HL-60 (cell line): ENCODE data around the gene MFSD2B.

Experiments
- POLR2AphosphoS5 ChIP-seq: IDR thresholded peaks from 2 replicates; pipeline ENCODE4 v1.6.1; 2012; ENCODE audit warnings: low read depth
- TF ChIP-seq, protein P1 (sequence below): IDR thresholded peaks from one replicate; pipeline ENCODE4 v1.5.1; 2011; ENCODE audit warnings: low read length, control low read depth, inconsistent platforms; ENCODE audit not compliant: insufficient read depth

DNA sequence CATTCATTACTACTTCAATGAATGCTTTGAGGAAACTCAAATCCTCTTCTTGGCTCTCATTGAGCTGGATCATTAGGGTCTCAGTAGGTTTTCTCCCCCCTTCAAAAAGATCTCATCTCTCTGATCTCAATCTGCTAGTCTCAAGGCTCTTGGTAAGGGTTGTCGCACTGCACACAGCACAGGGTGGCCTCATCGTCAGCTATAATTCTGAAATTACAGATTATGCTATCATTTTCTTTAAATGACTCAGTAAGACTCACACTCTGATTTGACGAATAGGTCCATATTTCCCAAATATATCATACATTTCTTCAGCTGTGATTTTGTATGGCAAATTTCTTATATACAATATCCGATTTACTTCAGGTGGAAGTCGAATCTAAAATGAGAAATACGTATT lies 63.9 kb downstream of the MFSD2B start:
- TF ChIP-seq, protein P1, sequence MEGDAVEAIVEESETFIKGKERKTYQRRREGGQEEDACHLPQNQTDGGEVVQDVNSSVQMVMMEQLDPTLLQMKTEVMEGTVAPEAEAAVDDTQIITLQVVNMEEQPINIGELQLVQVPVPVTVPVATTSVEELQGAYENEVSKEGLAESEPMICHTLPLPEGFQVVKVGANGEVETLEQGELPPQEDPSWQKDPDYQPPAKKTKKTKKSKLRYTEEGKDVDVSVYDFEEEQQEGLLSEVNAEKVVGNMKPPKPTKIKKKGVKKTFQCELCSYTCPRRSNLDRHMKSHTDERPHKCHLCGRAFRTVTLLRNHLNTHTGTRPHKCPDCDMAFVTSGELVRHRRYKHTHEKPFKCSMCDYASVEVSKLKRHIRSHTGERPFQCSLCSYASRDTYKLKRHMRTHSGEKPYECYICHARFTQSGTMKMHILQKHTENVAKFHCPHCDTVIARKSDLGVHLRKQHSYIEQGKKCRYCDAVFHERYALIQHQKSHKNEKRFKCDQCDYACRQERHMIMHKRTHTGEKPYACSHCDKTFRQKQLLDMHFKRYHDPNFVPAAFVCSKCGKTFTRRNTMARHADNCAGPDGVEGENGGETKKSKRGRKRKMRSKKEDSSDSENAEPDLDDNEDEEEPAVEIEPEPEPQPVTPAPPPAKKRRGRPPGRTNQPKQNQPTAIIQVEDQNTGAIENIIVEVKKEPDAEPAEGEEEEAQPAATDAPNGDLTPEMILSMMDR, result no peak
- no peak for TF ChIP-seq POLR2AphosphoS5
